ENCODE measurements around the gene ASB11.

GRCh38 chrX:15301924-15302323 is 13.5 kb downstream of the ASB11 start:
- no peak for TF ChIP-seq POLR2A (IDR thresholded peaks at IDR 0.05; ENCODE audit: extremely low read depth, insufficient read length)
- TF ChIP-seq, protein P1, sequence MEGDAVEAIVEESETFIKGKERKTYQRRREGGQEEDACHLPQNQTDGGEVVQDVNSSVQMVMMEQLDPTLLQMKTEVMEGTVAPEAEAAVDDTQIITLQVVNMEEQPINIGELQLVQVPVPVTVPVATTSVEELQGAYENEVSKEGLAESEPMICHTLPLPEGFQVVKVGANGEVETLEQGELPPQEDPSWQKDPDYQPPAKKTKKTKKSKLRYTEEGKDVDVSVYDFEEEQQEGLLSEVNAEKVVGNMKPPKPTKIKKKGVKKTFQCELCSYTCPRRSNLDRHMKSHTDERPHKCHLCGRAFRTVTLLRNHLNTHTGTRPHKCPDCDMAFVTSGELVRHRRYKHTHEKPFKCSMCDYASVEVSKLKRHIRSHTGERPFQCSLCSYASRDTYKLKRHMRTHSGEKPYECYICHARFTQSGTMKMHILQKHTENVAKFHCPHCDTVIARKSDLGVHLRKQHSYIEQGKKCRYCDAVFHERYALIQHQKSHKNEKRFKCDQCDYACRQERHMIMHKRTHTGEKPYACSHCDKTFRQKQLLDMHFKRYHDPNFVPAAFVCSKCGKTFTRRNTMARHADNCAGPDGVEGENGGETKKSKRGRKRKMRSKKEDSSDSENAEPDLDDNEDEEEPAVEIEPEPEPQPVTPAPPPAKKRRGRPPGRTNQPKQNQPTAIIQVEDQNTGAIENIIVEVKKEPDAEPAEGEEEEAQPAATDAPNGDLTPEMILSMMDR (IDR thresholded peaks at IDR 0.05; ENCODE audit: low read depth, low read length): no peak
- TF ChIP-seq, protein P2, sequence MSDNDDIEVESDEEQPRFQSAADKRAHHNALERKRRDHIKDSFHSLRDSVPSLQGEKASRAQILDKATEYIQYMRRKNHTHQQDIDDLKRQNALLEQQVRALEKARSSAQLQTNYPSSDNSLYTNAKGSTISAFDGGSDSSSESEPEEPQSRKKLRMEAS (IDR thresholded peaks at IDR 0.05; ENCODE audit: low read depth, low read length): peak; percentile 91
- peak; percentile 67 for TF ChIP-seq MYC (IDR thresholded peaks at IDR 0.05; ENCODE audit: low read depth, low read length)

All from NB4 (cell line).